Coronary artery (tissue), 2 donors: ENCODE data around the gene PCMTD2.

Source experiments
- DNase-seq: peaks from one replicate; pipeline ENCODE4 v3.0.0-alpha.2; 2017; ENCODE audit warnings: low spot score
- H3K27ac ChIP-seq, 2 donors: fragments of 200-600 bp; sonication (generic); one replicate each; pipeline ENCODE4 v1.5.1; 2016 to 2019
- H3K4me3 ChIP-seq: fragments of 200-600 bp; sonication (generic); 2 replicates; pipeline ENCODE4 v1.5.1; 2016; ENCODE audit warnings: mild to moderate bottlenecking, moderate library complexity
- TF ChIP-seq, protein P1 (sequence below): fragments of 200-600 bp; sonication (generic); IDR thresholded peaks from one replicate; pipeline ENCODE4 v1.5.1; 2019; ENCODE audit warnings: antibody characterized with exemption

The PCMTD2 gene

GRCh38 chr20:64264091-64264490, 8.5 kb downstream of the PCMTD2 start:
- H3K27ac ChIP-seq, result no peak overlapping the region
- no peak overlapping the region for H3K4me3 ChIP-seq
- DNase-seq, result no peak
- TF ChIP-seq, protein P1, sequence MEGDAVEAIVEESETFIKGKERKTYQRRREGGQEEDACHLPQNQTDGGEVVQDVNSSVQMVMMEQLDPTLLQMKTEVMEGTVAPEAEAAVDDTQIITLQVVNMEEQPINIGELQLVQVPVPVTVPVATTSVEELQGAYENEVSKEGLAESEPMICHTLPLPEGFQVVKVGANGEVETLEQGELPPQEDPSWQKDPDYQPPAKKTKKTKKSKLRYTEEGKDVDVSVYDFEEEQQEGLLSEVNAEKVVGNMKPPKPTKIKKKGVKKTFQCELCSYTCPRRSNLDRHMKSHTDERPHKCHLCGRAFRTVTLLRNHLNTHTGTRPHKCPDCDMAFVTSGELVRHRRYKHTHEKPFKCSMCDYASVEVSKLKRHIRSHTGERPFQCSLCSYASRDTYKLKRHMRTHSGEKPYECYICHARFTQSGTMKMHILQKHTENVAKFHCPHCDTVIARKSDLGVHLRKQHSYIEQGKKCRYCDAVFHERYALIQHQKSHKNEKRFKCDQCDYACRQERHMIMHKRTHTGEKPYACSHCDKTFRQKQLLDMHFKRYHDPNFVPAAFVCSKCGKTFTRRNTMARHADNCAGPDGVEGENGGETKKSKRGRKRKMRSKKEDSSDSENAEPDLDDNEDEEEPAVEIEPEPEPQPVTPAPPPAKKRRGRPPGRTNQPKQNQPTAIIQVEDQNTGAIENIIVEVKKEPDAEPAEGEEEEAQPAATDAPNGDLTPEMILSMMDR, result no peak

DNA sequence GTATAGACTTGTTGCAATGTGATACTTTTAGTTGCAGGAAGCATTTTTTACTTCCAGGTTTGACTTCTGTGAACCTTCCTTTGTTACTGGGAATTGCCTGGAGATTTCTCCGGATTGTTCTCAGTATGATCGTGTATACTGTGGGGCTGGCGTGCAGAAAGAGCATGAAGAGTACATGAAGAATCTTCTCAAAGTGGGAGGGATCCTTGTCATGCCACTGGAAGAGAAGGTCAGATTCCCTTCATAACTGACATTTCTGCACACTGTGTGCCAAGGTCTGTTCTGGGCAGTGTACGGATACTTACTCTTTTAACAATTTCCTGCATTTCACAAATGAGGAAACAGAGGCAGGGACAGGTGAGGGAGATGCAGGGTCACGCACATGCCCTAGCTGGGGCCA, 9.7 kb downstream of the PCMTD2 start:
- no peak for DNase-seq
- H3K4me3 ChIP-seq, result no peak overlapping the region
- TF ChIP-seq, protein P1, result no peak
- no peak overlapping the region for H3K27ac ChIP-seq

DNA sequence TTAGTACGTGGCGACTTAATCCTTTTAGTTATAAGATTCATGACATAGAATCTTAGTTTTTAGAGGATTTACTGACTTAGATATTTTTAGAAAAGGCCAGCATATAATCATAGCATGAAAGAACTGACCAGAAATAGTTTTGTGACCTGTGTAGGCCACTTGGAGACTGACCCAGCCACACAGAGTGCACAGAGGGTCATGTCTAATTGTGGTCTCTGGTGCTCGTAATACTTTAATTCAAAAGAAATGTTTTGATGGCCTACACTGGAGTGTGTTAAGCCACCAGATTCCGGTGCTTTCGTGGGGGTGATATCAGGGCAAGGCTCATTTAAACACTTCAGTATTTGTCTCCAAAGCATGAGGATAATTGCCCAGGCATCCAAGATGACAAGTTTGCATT, 11.4 kb downstream of the PCMTD2 start:
- Histone ChIP-seq H3K27ac (no peak overlapping the region), H3K4me3 (no peak overlapping the region)
- TF ChIP-seq, protein P1, result no peak
- no peak for DNase-seq

GRCh38 chr20:64268174-64268573, 12.6 kb downstream of the PCMTD2 start:
- TF ChIP-seq, protein P1, result no peak
- no peak for DNase-seq
- Histone ChIP-seq H3K27ac (no peak overlapping the region), H3K4me3 (no peak overlapping the region)

DNA sequence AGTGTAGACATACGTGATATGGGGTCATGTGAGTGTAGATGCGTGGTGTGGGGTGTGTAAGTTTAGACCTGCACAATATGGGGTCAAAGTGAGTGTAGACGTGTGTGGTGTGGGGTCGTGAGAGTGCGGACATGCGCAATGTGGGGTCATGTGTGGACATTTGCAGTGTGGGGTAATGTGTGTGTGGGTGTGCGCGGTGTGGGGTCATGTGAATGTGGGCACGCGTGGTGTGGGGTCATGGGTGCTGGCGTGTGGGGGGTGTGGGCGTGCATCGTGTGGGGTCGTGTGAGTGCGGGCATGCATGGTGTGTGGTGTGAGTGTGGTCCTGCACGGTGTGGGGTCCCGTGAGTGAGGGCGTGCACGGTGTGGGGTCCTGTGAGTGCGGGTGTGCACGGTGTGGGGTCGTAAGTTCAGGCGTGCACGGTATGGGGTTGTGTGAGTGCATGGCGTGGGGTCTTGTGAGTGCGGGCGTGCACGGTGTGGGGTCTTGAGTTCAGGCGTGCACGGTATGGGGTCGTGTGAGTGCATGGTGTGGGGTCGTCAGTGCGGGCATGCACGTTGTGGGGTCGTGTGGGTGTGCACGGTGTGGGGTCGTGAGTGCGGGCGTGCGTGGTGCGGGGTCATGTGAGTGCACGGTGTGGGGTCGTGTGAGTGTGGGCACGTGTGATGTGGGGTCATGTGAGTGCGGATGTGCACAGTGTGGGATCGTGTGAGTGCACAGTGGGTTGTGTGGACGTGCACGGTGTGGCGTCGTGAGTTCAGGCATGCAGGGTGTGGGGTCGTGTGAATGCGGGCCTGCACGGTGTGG, 14.3 kb downstream of the PCMTD2 start:
- Histone ChIP-seq H3K4me3 (no peak overlapping the region), H3K27ac (no peak overlapping the region)
- no peak for DNase-seq
- TF ChIP-seq, protein P1, result no peak

- DNase-seq, result no peak
- TF ChIP-seq, protein P1, result no peak
- Histone ChIP-seq H3K27ac (no peak overlapping the region), H3K4me3 (no peak overlapping the region)
Measured at GRCh38 chr20:64271636-64272035, 16.1 kb downstream of the PCMTD2 start.

DNA sequence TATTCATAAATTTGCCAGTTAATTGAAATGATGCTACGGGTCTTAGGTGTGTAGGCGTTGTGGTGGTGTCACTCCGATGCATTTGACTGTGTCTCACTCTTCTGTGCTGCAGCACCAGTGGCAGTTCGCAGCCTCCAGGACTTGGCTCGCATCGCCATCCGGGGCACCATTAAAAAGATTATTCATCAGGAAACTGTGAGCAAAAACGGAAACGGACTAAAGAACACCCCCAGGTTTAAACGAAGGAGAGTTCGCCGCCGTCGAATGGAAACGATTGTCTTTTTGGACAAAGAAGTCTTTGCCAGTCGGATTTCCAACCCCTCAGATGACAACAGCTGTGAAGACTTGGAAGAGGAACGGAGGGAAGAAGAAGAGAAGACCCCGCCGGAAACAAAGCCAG, 17.6 kb downstream of the PCMTD2 start:
- Histone ChIP-seq H3K27ac (no peak overlapping the region), H3K4me3 (no peak overlapping the region)
- DNase-seq, result no peak
- TF ChIP-seq, protein P1, result no peak
